HG03354 (cell line): ENCODE results near the gene MCM5.
"Not testable (repeated sequence)": the region's sequence is repeated elsewhere in the genome, so short reads cannot be mapped to it uniquely, and the experiment has no call there.

ENCODE experiments used
- ATAC-seq: cut with Tn5 transposase; IDR thresholded peaks from one replicate; pipeline ENCODE4 v1.9.1; 2021; ENCODE audit warnings: mild to moderate bottlenecking; ENCODE audit not compliant: unreplicated experiment, poor library complexity, severe bottlenecking

Gene MCM5

GRCh38 chr22:35377735-35378134 lies 22.2 kb upstream of the MCM5 start:
- ATAC-seq, result no peak

GRCh38 chr22:35378621-35379020 lies 21.3 kb upstream of the MCM5 start:
- ATAC-seq, result no peak

GRCh38 chr22:35379146-35379993 lies 20.6 kb upstream of the MCM5 start:
- ATAC-seq, result no peak

- ATAC-seq, result no peak
Observed at GRCh38 chr22:35380013-35380412, 19.9 kb upstream of the MCM5 start.

GRCh38 chr22:35380537-35381423 lies 19.2 kb upstream of the MCM5 start, which contains the start of gene HMOX1:
Gene HMOX1 (plus strand): TSS chr22:35381096. CDS start chr22:35381174, 78 bp downstream.
- ATAC-seq, result peak; percentile 64

- no peak for ATAC-seq
Observed at GRCh38 chr22:35381424-35382009, 18.4 kb upstream of the MCM5 start.

- no peak for ATAC-seq
Observed at GRCh38 chr22:35383679-35384071, 16.3 kb upstream of the MCM5 start.

GRCh38 chr22:35384527-35384926 lies 15.4 kb upstream of the MCM5 start:
- ATAC-seq, result no peak

- ATAC-seq, result no peak
Observed at GRCh38 chr22:35384975-35385588, 14.9 kb upstream of the MCM5 start.

- ATAC-seq, result no peak
Observed at GRCh38 chr22:35386670-35387288, 13.2 kb upstream of the MCM5 start.

- ATAC-seq, result no peak
Observed at GRCh38 chr22:35390933-35391332, 9.0 kb upstream of the MCM5 start.

GRCh38 chr22:35392357-35392756 lies 7.6 kb upstream of the MCM5 start:
- no peak for ATAC-seq

- ATAC-seq, result no peak
Observed at GRCh38 chr22:35393116-35394010, 6.6 kb upstream of the MCM5 start.

GRCh38 chr22:35394011-35394312 lies 6.0 kb upstream of the MCM5 start:
- ATAC-seq, result no peak

- no peak for ATAC-seq
Observed at GRCh38 chr22:35394810-35395563, 5.0 kb upstream of the MCM5 start.

GRCh38 chr22:35396622-35397021 lies 3.3 kb upstream of the MCM5 start:
- not testable (repeated sequence) for ATAC-seq

- no peak for ATAC-seq
Observed at GRCh38 chr22:35397095-35397904, 2.6 kb upstream of the MCM5 start.
